ENCODE results near the gene RNF149.
A peak's percentile ranks its signal among the peaks of the same experiment; 100 is the strongest.
"Not testable (repeated sequence)": the region's sequence is repeated elsewhere in the genome, so short reads cannot be mapped to it uniquely, and the experiment has no call there.

Gene RNF149, protein sequence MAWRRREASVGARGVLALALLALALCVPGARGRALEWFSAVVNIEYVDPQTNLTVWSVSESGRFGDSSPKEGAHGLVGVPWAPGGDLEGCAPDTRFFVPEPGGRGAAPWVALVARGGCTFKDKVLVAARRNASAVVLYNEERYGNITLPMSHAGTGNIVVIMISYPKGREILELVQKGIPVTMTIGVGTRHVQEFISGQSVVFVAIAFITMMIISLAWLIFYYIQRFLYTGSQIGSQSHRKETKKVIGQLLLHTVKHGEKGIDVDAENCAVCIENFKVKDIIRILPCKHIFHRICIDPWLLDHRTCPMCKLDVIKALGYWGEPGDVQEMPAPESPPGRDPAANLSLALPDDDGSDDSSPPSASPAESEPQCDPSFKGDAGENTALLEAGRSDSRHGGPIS

GRCh38 chr2:101308432-101309210 lies at the start of gene RNF149:
RNF149 (minus strand) TSS chr2:101308701; CDS start chr2:101308588, 113 bp downstream.
- DNase-seq = peak; percentile 89

- DNase-seq = no peak
Observed at GRCh38 chr2:101357376-101357775, 48.9 kb upstream of the RNF149 start.

- no peak for DNase-seq
Observed at GRCh38 chr2:101356521-101356920, 48.0 kb upstream of the RNF149 start.

DNA sequence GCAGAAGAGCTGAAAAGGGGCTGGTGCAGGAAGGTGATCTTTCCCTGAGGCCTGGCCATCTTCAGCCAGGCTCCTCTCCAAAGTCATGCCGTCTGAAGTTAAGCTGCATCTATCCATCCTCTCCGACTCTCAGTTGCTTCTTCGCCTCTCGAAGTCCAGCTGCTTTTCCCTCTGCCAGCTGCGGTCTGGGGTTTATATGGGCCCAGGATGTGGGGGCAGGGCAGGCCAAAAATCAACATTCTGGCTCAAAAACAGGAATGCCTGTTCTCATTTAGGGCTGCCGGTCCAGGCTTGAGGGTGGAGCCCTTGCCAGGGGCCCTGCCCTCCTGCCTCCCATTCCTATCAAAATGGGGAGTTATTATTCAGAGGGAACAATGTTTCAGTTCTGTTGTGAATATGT lies 47.6 kb upstream of the RNF149 start:
- no peak for DNase-seq

DNA sequence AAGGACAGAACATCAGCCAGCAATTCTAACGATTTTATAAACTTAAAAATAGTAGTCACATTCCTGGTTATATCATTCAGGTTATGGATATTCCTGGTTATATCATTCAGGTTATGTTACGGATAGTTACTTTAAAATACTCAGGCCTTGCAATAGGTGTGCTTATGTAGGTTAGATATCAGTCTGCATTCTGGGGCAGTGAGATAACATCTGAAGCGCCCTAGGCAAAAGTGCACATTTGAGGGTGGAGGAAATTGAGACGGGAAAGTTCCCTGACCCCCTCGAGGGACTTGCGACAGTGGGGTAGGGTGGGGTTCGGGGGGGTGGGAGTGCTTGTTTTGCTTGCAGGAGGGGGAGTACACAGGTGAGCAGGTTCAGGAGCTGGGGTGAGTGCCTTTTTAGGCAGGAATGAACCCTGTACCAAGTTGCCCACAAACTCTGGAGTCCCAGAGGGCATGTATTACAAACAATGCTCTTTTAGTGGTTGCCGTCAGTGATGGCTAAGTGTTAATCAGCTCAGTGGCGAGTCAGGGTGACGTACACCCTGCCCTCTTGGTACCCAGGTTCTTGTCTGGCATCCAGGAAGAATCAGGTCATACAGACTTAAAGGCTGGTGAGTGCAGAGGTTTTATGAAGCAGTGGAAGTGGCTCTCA lies 47.0 kb upstream of the RNF149 start:
- no peak for DNase-seq

GRCh38 chr2:101354420-101355311 lies 46.2 kb upstream of the RNF149 start:
- no peak for DNase-seq

DNA sequence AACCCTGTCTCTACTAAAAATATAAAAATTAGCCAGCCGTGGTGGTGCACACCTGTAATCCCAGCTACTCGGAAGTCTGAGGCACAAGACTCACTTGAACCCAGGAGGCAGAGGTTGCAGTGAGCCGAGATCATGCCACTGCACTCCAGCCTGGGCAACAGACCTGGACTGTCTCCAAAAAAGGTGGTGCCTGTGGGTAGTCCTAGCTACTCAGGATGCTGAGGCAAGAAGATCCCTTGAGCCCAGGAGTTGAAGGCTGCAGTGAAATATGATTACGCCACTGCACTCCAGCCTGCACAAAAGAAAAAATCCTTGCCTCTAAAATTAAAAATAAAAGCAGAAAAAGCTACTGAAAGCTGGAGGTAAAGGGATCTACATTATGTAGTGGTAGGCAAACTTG lies 44.1 kb upstream of the RNF149 start:
- not testable (repeated sequence) for DNase-seq

DNA sequence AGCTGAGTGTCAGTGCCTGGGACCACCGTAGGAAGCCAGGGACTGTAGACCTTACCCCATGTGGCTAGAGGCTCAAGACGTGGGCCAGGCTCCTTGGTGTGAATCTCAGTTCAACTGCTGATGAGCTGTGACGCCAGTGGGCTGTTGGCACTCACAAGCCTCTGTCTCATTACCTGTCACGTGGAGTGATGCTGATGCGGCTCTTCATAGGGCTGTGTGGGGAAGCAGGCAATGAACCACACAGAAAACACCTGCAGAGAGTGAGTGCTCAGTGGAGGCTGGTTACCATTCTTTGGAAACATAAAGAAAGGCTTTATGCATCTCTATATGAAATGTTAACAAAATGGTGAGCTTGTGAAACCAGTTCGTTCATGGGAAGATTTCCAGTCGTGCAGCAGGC lies 42.7 kb upstream of the RNF149 start:
- DNase-seq = no peak

DNA sequence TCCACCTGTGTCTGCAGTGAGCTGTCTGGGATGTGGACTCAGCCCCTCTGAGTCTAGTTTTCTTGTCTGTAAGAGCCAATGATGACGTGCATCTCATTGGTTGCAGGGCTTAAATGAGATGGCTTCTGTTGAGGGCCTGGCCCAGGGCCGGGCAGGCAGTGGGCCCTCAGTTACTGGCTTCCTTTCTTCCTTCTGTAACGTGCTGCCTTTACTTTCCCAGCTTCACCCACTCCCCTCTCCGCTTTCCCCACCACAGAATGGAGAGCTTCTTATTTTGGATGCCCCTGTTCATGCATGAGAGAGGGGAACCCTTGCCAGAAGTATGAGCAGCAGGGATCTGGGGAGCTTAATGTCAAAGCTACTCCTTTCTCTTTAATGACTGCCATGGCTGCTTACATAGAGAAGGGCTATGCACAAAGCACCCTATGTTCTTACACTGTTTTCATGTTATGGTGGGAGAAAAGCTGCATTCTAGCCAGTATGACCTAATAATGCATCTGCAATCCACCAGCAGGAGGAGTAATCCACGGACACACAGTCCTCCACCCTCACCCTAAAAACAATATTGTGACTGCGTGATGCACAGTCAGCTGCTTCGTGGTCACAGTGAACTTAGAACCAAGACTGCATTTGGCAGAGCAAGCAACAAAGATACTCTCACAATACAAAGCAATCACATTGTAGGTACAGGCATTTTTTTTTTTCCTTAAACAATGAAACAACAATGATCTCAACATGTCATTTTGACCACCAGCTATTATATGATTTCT lies 41.6 kb upstream of the RNF149 start:
- DNase-seq = no peak

GRCh38 chr2:101348883-101349282 lies 40.4 kb upstream of the RNF149 start:
- DNase-seq = no peak

GRCh38 chr2:101346909-101347308 lies 38.4 kb upstream of the RNF149 start:
- no peak for DNase-seq

DNA sequence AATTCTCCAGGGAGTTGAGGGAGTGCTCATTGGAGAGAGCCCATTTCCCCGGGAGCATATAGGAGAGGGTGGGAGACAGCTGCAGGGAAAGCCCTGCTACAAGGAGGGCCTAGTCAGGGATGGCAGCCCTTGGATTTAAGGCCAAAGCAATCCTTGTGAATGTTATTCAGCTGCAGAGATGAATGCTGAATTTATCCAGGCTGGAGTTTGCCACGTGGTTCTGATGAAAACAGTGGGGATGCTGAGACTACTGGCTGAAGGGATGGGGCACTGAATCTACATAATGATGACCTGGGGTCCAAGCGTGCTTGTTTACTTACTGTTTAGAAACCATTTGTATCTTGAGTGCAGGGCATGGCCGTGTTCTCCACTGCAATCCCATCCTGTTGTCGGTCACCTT lies 35.6 kb upstream of the RNF149 start:
- no peak for DNase-seq

DNA sequence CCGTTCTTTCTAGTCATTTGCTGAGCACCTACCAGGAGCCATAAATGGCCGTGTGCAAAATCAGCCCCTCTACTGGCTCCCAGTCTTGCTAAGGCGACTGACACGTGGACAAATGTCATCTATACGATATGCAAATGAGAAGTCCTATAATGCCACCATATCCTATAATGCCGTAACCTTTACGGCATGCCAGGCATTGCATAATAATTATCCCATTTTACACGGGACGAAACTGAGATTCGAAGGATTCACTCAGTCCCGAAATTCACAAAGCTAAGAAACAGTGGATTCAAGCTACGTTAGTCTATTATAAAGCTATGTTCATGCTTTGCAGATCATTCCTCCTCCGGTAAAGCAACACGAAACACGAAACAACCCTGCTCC lies 34.1 kb upstream of the RNF149 start:
- DNase-seq = no peak

DNA sequence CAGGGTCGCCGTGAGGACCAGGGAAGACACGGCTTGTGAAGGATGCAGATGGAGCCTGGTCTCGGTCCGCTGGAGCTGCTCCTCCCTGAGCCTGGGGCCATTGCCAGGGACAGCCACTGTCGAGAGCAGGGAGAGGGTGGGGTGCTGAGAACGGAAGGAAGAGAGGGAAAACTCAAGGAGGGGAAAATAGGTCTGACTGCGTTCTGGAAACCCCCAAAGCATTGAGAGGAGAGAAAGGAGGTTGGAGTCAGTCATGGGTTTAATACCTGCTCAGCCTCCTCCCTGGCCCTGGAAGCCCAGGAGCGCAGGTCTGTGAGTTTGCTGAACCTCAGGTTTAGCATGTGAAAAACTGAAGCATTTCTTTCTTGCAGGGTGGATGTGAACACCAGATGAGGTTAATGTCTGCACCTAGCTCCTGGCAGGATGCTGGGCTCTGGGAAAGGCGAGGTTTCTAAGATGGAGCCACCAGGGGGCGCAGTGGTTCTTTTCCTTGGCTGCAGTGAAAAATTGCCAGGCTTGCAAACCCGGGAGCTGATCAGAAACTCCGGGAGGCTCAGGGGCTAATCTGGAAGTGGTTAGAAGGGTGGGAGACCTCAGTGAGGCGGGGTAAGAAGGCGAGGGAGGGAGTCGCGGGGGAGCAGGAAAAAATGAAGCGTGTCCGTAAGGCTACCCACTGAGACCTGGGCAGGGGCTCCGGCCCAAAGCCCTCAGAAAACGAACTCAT lies 33.6 kb upstream of the RNF149 start:
- peak; percentile 58 for DNase-seq

GRCh38 chr2:101341421-101341820 lies 32.9 kb upstream of the RNF149 start:
- DNase-seq = no peak

GRCh38 chr2:101340141-101340551 lies 31.6 kb upstream of the RNF149 start:
- DNase-seq = no peak

GRCh38 chr2:101339266-101339880 lies 30.9 kb upstream of the RNF149 start:
- no peak for DNase-seq

GRCh38 chr2:101337877-101338276 lies 29.4 kb upstream of the RNF149 start:
- no peak for DNase-seq

- no peak for DNase-seq
Observed at GRCh38 chr2:101332885-101333766, 24.6 kb upstream of the RNF149 start.

DNA sequence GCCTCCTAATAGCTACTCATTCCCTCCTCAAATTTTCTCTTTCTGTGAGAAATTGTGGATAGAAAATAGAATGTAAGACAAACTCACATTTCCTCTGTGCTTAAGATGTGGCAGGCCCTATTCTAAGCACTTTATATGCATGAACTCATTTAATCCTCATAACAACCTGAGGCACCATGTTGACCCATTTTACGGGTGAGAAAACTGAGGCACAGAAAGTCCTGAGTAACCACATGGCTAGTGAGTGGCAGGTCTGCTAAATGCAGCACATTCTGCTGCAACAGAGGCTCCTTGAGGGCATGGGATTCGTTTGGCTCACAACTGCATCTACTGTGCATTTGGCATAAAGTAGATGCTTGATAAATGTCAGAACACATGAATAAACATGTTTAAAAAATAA lies 22.7 kb upstream of the RNF149 start:
- DNase-seq = no peak
